Parathyroid adenoma (tissue), 2 donors: ENCODE results near the gene ACKR4.

Source experiments
- H2AFZ ChIP-seq: fragments of 300-600 bp; sonication (generic); one replicate; pipeline ENCODE4 v1.7.0; 2017; ENCODE audit warnings: antibody characterized with exemption, mild to moderate bottlenecking
- H3K27ac ChIP-seq: fragments of 300-600 bp; sonication (generic); one replicate; pipeline ENCODE4 v1.7.0; 2017
- H3K27me3 ChIP-seq: fragments of 300-600 bp; sonication (generic); one replicate; pipeline ENCODE4 v1.7.0; 2017; ENCODE audit warnings: low read length; ENCODE audit not compliant: control insufficient read depth, insufficient read depth
- H3K36me3 ChIP-seq: fragments of 300-600 bp; sonication (generic); one replicate; pipeline ENCODE4 v1.7.0; 2017; ENCODE audit warnings: low read length; ENCODE audit not compliant: control insufficient read depth, insufficient read depth
- H3K4me1 ChIP-seq: fragments of 300-600 bp; sonication (generic); one replicate; pipeline ENCODE4 v1.7.0; 2017; ENCODE audit warnings: control low read depth
- H3K4me2 ChIP-seq: fragments of 300-600 bp; sonication (generic); one replicate; pipeline ENCODE4 v1.7.0; 2017; ENCODE audit warnings: low read length
- H3K4me3 ChIP-seq: fragments of 300-600 bp; sonication (generic); one replicate; pipeline ENCODE4 v1.7.0; 2017; ENCODE audit warnings: low read depth, low read length
- H3K79me2 ChIP-seq: fragments of 300-600 bp; sonication (generic); one replicate; pipeline ENCODE4 v1.7.0; 2017; ENCODE audit warnings: control low read depth
- H3K9ac ChIP-seq: fragments of 300-600 bp; sonication (generic); one replicate; pipeline ENCODE4 v1.7.0; 2017; ENCODE audit warnings: mild to moderate bottlenecking
- H3K9me3 ChIP-seq: fragments of 300-600 bp; sonication (generic); one replicate; pipeline ENCODE4 v1.7.0; 2017; ENCODE audit warnings: low read length; ENCODE audit not compliant: control insufficient read depth
- TF ChIP-seq, protein P1 (sequence below): fragments of 300-600 bp; sonication (generic); IDR thresholded peaks from one replicate; pipeline ENCODE4 v1.7.0; 2017; ENCODE audit warnings: antibody characterized with exemption, mild to moderate bottlenecking
- donor health status: primary hyperparathyroidism.

ACKR4 gene

DNA sequence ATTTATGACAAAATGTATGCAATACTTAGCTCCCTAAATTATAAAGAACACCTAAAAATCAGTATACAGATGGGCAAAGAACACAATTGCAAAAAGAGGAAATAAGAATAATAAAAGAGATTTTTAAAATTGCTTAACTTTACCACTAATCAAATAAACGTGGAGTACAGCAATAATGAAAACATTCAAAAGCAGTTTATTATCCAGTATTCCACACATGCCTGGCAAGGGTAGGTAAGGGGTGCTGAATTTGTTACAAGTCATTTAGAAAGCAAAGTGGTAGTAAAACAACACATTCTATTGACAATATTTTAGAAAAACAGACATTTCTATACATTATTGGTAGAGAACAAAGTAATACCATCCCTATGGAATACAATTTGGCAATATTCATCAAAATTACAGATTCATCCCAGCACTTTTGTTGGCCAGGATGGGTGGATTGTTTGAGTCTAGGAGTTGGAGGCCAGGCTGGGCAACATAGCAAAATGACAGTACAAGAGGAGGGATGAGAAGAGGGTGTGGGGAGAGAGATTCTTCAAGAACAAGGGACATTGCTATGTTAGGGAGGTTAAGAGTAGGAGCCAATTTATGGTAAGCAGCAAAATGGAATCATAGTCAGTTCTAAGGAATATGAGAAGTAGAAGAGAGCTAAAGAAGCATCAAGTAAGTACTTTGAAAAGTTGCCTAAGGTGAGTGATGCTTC lies 3.7 kb upstream of the ACKR4 start:
- H3K27ac ChIP-seq = no peak overlapping the region

DNA sequence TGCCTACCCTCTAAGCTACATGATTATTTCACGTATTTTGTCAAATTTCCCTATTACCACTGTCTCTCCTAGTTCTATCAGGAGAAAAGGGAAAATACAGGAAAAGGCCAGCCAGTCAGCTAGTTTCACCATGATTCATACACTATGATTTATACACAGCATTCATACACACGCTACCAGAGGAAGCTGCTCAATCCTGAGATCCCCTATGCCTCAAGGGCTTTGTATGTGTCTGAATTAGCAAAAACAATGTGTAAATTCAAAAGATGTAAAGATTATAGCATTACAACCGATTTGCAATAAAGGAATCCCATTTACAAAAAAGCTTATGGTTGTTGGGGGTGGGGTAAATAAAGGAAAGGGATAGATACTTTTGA lies 3.1 kb upstream of the ACKR4 start:
- Histone ChIP-seq H3K9me3 (no peaks in the 10 kb centered on the region), H2AFZ (no peak overlapping the region), H3K9ac (no peak overlapping the region), H3K4me3 (no peak overlapping the region), H3K79me2 (no peaks in the 10 kb centered on the region), H3K4me1 (peaks cover 7% of the 10 kb centered on the region), H3K36me3 (no peaks in the 10 kb centered on the region), H3K4me2 (no peak overlapping the region), H3K27ac (no peak overlapping the region), H3K27me3 (no peaks in the 10 kb centered on the region)
- TF ChIP-seq, protein P1, sequence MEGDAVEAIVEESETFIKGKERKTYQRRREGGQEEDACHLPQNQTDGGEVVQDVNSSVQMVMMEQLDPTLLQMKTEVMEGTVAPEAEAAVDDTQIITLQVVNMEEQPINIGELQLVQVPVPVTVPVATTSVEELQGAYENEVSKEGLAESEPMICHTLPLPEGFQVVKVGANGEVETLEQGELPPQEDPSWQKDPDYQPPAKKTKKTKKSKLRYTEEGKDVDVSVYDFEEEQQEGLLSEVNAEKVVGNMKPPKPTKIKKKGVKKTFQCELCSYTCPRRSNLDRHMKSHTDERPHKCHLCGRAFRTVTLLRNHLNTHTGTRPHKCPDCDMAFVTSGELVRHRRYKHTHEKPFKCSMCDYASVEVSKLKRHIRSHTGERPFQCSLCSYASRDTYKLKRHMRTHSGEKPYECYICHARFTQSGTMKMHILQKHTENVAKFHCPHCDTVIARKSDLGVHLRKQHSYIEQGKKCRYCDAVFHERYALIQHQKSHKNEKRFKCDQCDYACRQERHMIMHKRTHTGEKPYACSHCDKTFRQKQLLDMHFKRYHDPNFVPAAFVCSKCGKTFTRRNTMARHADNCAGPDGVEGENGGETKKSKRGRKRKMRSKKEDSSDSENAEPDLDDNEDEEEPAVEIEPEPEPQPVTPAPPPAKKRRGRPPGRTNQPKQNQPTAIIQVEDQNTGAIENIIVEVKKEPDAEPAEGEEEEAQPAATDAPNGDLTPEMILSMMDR = no peak

More for the DNA sequence above, 3.7 kb upstream of the ACKR4 start:
- Histone ChIP-seq H3K9me3 (no peaks in the 10 kb centered on the region), H3K27me3 (no peaks in the 10 kb centered on the region), H3K4me2 (no peak overlapping the region), H3K4me3 (no peak overlapping the region), H3K4me1 (peaks cover 7% of the 10 kb centered on the region), H3K9ac (no peak overlapping the region), H3K79me2 (no peaks in the 10 kb centered on the region), H2AFZ (no peak overlapping the region), H3K36me3 (no peaks in the 10 kb centered on the region)
- TF ChIP-seq, protein P1 = no peak

DNA sequence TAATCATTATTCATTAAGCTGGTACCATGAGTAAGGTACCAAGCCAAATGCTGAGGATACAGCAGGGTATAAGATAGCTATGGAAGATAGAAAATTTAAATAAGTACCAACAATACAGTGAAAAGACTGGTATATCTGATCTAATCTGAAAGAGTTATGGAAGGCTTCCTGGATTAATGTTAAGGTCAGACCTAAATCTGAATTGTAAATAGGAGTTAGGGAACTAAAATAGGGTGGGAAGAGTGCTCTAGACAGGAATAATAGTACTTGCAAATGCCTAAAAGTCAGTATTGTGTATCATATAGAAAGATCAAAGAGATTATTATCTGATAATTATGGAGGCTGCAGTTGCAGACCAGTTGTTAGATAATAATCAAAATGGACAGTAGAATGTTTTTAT lies 2.6 kb upstream of the ACKR4 start:
- Histone ChIP-seq H3K4me1 (peaks cover 7% of the 10 kb centered on the region), H3K27ac (no peak overlapping the region), H3K9me3 (no peaks in the 10 kb centered on the region), H3K36me3 (no peaks in the 10 kb centered on the region), H3K9ac (no peak overlapping the region), H3K4me3 (no peak overlapping the region), H3K27me3 (no peaks in the 10 kb centered on the region), H3K79me2 (no peaks in the 10 kb centered on the region), H3K4me2 (no peak overlapping the region), H2AFZ (no peak overlapping the region)
- TF ChIP-seq, protein P1 = no peak

DNA sequence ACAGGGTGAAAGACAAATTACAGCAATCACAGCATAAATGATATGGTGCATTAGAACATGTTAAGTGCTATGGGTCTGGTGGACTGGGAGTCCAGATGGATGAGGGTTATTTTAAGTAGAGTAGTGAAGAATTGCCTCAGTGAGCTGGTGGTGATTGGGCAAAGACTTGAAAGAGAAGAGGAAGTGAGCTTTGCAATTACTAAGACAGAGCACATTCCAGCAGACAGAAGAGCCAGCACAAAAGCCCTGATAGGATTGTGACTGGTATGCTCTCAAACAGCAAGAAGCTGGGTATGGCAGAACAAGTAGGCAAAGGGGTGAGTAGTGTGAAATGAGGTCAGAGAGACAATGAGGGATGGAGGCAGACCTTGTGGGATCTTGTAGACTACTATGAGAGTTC lies 2.1 kb upstream of the ACKR4 start:
- no peaks in the 10 kb centered on the region for H3K27me3 ChIP-seq
- H3K4me3 ChIP-seq = no peak overlapping the region
- H3K36me3 ChIP-seq = no peaks in the 10 kb centered on the region
- H3K79me2 ChIP-seq = no peaks in the 10 kb centered on the region
- H3K9ac ChIP-seq = no peak overlapping the region
- H3K27ac ChIP-seq = no peak overlapping the region
- H3K4me2 ChIP-seq = no peak overlapping the region
- peaks cover 7% of the 10 kb centered on the region for H3K4me1 ChIP-seq
- no peaks in the 10 kb centered on the region for H3K9me3 ChIP-seq
- TF ChIP-seq, protein P1 = no peak
- no peak overlapping the region for H2AFZ ChIP-seq

DNA sequence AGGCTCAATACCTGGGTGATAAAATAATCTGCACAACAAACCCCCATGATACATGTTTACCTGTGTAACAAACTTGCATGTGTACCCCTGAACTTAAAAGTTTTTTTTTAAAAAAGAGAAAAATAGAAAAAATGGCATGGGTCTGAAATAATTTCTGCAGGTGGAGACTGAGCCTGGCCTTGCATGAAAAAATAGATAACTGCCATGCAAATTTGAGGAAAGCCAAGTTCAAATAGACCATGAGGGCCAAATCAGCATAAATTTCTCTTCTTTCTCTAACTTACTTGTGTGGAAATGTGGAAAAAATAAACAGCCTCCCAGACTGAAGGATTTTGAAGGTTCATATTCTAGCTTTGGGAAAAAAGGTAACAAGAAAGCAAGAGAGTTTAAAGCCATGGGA lies 744 bp upstream of the ACKR4 start:
- no peak overlapping the region for H3K27ac ChIP-seq

More for the DNA sequence above, 744 bp upstream of the ACKR4 start:
- peaks cover 7% of the 10 kb centered on the region for H3K4me1 ChIP-seq
- no peak overlapping the region for H2AFZ ChIP-seq
- H3K27me3 ChIP-seq = no peaks in the 10 kb centered on the region
- H3K9ac ChIP-seq = no peak overlapping the region
- TF ChIP-seq, protein P1 = no peak
- no peak overlapping the region for H3K4me2 ChIP-seq
- no peaks in the 10 kb centered on the region for H3K9me3 ChIP-seq
- H3K4me3 ChIP-seq = no peak overlapping the region
- no peaks in the 10 kb centered on the region for H3K79me2 ChIP-seq
- H3K36me3 ChIP-seq = no peaks in the 10 kb centered on the region
